Testis (tissue), 3 donors: ENCODE results near the gene CNTN4. TPM values are rescaled to one million over a fixed set of nuclear protein-coding genes. Genes with fewer than 3 reads are reported as not detected.

Source experiments
- DNase-seq: peaks from one replicate; pipeline ENCODE4 v3.0.0-alpha.2; 2019
- H3K27ac ChIP-seq, 2 donors: fragments of 200-600 bp; sonication (generic); one replicate each; pipeline ENCODE4 v1.5.1; 2019
- H3K27me3 ChIP-seq: fragments of 200-600 bp; sonication (generic); one replicate; pipeline ENCODE4 v1.5.1; 2019
- H3K36me3 ChIP-seq: fragments of 200-600 bp; sonication (generic); one replicate; pipeline ENCODE4 v1.5.1; 2017; ENCODE audit warnings: low read depth; ENCODE audit errors: missing control alignments
- H3K4me1 ChIP-seq: fragments of 200-600 bp; sonication (generic); one replicate; pipeline ENCODE4 v1.5.1; 2019
- H3K4me3 ChIP-seq, 2 donors: fragments of 200-600 bp; sonication (generic); one replicate each; pipeline ENCODE4 v1.5.1; 2017 to 2019
- H3K9me3 ChIP-seq: fragments of 200-600 bp; sonication (generic); one replicate; pipeline ENCODE4 v1.5.1; 2017
- POLR2A ChIP-seq: fragments of 450-650 bp; IDR thresholded peaks from one replicate; pipeline ENCODE4 v1.6.1; 2017; ENCODE audit warnings: antibody characterized with exemption, mild to moderate bottlenecking, moderate library complexity
- WGBS, 2 donors: methylation state at CpG; one replicate each; pipeline ENCODE4 v1.1.5; 2018; 5-methylcytosine and 5-hydroxymethylcytosine counted together
- intact Hi-C: fragments of 100-400 bp; cut with DNase I; formaldehyde crosslinking; loops from one replicate; pipeline ENCODE4 v1.15.1; 2023; ENCODE audit warnings: low total_unique reads
- polyA plus RNA-seq: library from polyadenylated mRNA; stranded (reverse); fragments of 350-450 nt; fragmentation: Illumina TruSeq; extraction: RNeasy Lipid Tissue Mini Kit (QIAGEN cat#74804); gene quantifications from one replicate; pipeline ENCODE4 v1.2.3, GENCODE V29; 2014; ENCODE audit warnings: low read depth, low replicate concordance; ENCODE audit not compliant: insufficient read depth
- total RNA-seq, 2 donors: library from RNA; depleted of rRNA; stranded (reverse); fragments of >200 nt; gene quantifications; one replicate each; pipeline ENCODE4 v1.2.3, GENCODE V29; 2016
- TF ChIP-seq, protein P1 (sequence below), 3 experiments: fragments of 450-650 bp in 2 of 3; fragments of 200-600 bp in 1 of 3; sonication (generic) in 1 of 3; IDR thresholded peaks; one replicate each; pipeline ENCODE4 v1.5.1; 2016 to 2019; ENCODE audit warnings: antibody characterized with exemption in 3 of 3, mild to moderate bottlenecking in 2 of 3, moderate library complexity in 1 of 3

CNTN4 gene
- total and polyA plus RNA-seq, 3 donors from 2014 or later = 10.4 to 37.7 (median 19.6) TPM

DNA sequence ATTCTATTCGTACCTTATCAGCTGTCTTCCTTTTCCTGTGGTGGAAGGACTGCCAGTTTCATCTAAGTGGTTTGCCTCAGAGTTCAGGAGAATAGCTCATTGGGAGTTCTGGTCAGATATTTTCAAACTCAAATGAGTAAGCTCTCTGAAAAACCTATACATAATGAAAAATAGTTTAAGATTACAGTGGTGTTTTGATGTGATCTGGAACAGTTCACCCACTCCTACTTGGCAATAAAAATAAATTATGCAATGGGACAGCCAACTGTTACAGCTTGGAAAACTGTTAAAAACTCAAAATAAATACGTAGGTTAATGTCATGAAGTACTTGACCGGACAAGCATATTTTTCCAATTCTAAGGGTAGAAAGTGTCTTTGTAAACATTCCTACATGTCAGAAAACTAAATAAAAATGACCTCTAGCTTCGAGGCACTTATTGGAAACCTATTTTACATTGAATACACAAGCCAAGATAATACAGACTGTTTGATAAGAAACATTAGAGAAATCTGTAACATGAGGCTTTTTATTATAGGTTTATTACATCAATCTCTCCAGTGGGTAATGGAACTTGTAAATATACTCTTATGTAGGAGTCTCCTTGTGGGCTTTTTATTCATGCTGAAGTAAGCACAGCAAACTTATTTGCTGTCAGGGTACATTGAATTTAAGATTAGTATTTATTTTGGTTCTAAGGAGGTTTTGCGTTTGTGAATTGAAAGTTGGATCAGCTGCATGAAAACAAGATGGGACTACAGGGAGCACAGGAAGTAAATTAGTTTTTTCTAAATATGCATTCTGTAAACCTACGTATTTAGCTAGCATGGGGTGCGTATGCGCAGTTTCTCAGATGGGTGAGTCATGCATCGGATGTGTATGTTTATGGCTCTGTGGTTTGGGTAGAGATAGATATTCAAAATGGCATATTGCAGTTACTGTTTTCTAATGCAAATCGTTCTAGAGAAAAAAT lies 558.4 kb downstream of the CNTN4 start:
- no peaks in the 10 kb centered on the region for H3K4me1 ChIP-seq
- no peak overlapping the region for H3K4me3 ChIP-seq
- H3K36me3 ChIP-seq = no peaks in the 10 kb centered on the region
- DNase-seq = no peak
- H3K27me3 ChIP-seq = no peaks in the 10 kb centered on the region
- no peak overlapping the region for H3K27ac ChIP-seq
- intact Hi-C loops = no loop called here
- H3K9me3 ChIP-seq = no peaks in the 10 kb centered on the region
- TF ChIP-seq POLR2A = no peak
- TF ChIP-seq, protein P1, sequence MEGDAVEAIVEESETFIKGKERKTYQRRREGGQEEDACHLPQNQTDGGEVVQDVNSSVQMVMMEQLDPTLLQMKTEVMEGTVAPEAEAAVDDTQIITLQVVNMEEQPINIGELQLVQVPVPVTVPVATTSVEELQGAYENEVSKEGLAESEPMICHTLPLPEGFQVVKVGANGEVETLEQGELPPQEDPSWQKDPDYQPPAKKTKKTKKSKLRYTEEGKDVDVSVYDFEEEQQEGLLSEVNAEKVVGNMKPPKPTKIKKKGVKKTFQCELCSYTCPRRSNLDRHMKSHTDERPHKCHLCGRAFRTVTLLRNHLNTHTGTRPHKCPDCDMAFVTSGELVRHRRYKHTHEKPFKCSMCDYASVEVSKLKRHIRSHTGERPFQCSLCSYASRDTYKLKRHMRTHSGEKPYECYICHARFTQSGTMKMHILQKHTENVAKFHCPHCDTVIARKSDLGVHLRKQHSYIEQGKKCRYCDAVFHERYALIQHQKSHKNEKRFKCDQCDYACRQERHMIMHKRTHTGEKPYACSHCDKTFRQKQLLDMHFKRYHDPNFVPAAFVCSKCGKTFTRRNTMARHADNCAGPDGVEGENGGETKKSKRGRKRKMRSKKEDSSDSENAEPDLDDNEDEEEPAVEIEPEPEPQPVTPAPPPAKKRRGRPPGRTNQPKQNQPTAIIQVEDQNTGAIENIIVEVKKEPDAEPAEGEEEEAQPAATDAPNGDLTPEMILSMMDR (IDR thresholded peaks at IDR 0.05) = no peak
- WGBS, 2 donors = 55 to 63% methylated on average over 10 of the region's 10 CpGs

DNA sequence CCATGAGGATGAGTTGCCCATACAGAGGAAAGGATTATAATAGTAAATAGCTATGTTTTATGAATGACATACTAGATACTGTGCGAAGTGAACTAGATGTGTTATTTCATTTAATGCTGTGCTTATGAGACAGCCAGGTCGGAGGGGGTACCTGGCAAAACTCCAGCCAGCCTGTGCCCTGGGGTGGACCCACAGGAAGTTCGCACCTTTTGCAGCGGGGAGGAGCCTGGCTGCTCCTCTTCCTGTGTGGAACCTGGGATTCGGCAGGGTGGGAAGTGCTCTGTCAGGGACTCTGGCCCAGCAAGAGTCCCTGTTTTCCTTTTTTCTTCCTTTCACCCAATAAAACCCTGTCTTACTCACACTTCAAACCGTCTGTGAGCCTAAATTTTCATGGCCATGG lies 559.3 kb downstream of the CNTN4 start:
- H3K4me3 ChIP-seq = no peak overlapping the region
- H3K9me3 ChIP-seq = no peaks in the 10 kb centered on the region
- H3K27ac ChIP-seq = no peak overlapping the region
- no peaks in the 10 kb centered on the region for H3K4me1 ChIP-seq
- H3K27me3 ChIP-seq = no peaks in the 10 kb centered on the region
- WGBS, 2 donors = 84 to 90% methylated on average over 6 of the region's 6 CpGs
- no peaks in the 10 kb centered on the region for H3K36me3 ChIP-seq
- no peak for DNase-seq
- TF ChIP-seq POLR2A = no peak
- TF ChIP-seq, protein P1 (IDR thresholded peaks at IDR 0.05) = no peak
- intact Hi-C loops = no loop called here

- Histone ChIP-seq H3K9me3 (no peaks in the 10 kb centered on the region), H3K27me3 (no peaks in the 10 kb centered on the region), H3K36me3 (no peaks in the 10 kb centered on the region), H3K27ac (no peak overlapping the region), H3K4me1 (no peaks in the 10 kb centered on the region), H3K4me3 (no peak overlapping the region)
- DNase-seq = no peak
- intact Hi-C loops = no loop called here
- TF ChIP-seq, protein P1 (IDR thresholded peaks at IDR 0.05) = no peak
- TF ChIP-seq POLR2A = no peak
- WGBS, 2 donors = 40 to 41% methylated on average over 3 of the region's 3 CpGs
Observed at GRCh38 chr3:2659896-2660295, 561.2 kb downstream of the CNTN4 start.

GRCh38 chr3:2661078-2661477 lies 562.4 kb downstream of the CNTN4 start:
- DNase-seq = no peak
- Histone ChIP-seq H3K36me3 (no peaks in the 10 kb centered on the region), H3K9me3 (no peaks in the 10 kb centered on the region), H3K4me3 (no peak overlapping the region), H3K27ac (no peak overlapping the region), H3K27me3 (no peaks in the 10 kb centered on the region), H3K4me1 (no peaks in the 10 kb centered on the region)
- WGBS, 2 donors = 55 to 89% methylated on average over 1 of the region's 1 CpG
- TF ChIP-seq, protein P1 (IDR thresholded peaks at IDR 0.05) = no peak
- TF ChIP-seq POLR2A = no peak
- intact Hi-C loops = no loop called here
